SKM-1 (cell line): Measurements from ENCODE around the gene KNSTRN.

Source experiments
- DNase-seq: peaks from one replicate; lab custom pipeline; 2025; ENCODE audit not compliant: unreplicated experiment; lab: John Stamatoyannopoulos, UW

The KNSTRN gene

DNA sequence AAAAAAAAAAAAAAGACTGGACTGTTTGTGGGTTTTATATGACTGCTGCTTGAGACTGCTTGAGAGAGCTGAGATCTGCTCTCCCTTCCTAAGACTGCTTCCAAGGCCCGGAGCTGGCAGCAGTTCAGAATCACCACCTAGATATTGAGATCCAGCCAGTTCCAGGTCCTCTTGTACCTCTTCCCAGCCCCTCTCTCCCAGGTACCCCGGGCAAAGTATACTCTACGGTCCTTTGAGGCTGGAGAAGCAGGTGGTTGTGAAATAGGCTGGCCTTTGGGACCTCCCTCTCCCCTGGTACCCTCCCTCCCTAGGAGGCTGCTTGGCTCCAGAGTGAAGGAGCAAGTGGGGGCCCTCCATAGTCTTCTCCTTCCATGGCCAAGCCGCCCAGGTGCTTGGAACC is 45.7 kb downstream of the KNSTRN start:
- no peak for DNase-seq

DNA sequence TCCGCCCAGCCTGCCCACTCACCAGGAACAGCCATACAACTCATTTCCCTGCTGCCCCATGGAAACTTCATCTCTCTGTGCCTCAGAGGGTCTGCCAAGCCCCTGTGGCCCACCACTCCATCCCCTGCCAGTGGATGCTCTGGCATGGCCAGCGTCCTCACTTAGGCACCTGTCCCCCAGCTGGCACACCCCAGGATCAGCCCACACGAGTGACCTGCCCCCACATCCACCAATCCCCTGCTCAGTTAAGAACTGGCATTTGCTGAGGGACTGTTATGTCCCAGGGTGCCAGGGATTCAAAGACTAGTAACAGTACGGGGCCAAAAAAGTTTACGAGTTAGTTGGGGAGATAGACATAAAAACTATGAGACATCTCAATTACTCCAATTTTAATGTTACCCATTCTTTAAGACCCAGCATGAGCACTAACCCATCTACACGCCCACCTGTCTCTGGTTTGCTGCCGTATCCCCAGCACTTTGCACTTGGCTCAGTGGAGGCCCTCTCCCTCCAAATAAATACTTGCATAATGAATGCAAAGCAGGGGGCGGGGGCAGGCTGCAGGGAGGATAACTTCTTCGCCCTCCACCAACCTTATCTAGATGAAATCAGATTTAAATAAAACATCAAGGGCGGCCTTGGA is 46.7 kb downstream of the KNSTRN start:
- no peak for DNase-seq

DNA sequence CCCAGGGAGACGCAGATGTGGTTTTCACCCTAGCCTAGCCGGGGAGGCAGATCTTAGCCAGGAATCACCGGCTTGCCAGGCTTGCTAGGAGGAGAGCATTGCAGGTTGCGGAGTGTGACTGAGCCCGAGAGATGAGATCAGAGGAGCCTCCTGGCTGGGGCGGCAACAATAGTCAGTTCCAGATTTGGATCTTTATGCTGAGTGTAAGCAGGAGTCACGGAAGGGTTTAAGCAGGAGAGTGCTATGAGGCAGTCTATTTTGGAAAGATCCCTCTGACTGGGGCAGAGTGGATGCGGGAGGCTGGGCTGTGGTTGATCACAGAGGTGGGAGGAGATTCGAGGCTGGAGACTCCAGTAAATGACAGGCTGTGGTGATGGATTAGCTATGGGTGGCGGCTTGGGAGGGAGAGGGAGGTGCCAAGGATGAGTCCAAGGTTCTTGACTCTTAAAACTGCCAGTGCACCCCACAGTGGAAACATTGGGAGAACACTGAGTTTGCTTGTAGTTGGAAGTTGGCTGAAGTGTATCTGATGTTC is 47.8 kb downstream of the KNSTRN start:
- no peak for DNase-seq

DNA sequence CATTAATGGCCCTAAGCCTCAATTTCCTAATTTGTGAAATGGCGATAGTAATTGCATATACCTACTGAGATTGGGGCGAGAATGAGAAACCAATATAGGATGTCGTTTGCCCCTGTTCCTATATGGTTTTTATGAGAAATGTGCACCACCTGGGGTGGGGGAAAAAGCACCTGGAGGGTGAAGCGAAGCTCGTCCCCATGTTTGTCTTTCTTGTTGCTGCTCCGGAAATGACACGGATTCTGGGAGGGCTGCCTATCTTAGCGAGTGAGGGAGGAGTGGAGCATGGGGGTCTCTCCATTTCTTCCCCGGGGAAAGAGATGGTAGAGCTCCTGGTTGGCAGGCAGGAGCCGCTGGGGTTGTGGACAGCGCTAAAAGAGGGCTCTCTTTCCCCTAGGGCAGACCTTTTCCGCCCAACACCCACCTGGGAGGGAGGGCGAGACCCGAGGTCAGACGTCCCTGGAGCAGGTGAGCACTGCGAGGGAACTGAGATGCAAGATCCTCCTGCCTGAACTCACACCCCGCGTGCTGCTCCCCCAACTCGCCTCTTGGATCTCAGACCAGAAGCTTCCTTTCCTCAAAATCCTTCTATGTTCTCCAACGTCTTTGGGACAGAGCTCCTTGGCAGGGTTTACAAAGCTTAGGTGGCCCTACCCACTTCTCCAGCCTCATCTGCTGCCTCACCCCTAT is 52.6 kb downstream of the KNSTRN start:
- no peak for DNase-seq

DNA sequence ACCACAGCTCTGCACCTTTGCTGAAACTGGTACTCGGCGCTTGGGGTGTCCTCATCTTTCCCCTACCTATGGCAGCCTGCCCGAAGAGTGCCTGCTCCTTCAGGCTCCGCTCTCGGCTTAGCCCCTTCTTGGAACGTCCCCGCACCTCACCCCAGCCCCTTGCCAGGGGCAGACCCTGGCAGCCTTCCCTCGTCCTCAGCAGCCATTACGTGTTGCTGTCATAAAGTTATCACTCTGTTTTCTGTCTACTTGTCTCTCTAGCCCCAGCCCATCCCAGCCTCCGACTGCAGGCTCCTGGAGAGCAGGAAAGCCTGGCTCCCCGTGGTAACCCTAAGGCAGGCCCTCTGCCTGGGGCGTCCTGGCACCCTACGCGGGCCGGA is 53.2 kb downstream of the KNSTRN start:
- no peak for DNase-seq

DNA sequence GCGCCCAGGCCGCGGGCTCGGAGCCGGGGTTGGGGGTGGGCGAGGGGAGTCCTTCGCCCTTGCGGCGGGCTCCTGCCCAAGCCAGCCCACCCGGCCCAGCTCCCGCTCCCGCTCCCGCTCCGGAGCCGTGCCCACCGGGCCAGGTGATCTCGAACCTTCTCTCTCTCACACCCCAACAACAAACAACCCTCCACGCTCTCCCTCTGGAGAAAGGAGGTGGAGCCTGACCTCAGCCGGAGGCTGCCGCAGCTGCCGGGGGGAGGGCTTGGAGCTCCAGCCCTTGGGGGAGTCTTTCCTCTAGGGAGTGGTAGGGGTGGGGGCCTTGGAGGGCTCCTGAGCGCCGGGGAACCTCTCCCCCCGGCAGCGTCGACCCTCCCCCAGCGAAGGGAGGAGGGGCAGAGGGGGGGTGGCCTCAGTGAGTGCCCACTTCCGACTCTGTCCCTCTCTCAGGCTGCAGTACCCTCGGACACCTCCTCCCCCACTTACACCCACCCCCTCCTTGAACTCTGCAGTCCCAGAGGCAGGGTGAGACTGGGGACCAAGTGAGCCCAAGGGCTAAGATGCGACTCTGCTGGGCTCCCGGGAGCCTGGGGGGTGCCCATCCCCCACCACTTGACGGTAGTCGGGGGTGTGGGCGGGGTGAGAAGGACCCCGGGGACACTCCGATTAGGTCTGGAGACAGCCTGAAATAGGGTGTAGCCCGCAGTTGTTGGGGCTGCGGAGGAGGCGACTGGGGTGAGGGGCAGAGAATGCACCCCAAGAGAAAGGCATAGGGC is 53.8 kb downstream of the KNSTRN start:
- no peak for DNase-seq

DNA sequence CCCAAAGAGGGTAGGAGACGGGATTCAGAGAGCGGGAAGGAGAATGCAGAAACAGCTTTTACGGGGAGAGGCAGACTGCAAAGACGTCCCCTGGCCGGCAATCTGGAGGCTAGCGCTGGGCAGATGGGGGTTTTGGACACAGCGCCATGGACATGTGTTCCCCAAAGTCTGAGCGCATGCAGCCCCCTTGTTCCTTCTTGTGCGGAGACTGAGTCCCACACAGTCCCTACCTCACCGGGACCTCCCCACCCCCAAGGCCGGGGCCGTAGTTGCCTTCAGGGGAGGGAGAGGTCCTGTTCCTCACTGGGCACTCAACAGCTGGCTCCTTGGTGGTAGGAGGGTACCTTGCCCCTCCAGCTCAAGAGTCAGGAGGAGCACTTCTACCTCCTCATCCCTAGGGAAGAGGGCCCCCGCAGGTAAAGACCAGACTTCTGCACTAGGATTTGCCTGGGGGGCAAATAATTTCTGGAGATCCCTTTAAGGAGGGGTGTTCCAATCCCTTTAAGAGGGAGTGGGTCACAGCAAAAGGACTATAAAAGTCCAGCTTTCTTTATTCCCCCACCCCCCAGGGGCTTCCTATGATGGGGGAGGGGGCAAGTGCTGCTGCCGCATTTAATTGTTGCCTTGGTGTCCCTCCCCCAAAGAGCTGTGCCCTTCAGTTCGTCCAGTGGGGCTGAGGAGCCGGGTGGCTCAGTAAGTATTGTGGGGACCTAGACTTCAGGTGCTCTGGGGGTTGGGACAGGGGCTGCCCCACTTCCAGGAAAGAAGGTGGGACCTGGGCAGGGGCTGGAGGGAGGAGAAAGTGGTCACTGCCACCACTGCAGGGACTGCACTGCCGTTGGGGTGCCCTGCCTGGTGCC is 54.6 kb downstream of the KNSTRN start:
- DNase-seq: no peak

DNA sequence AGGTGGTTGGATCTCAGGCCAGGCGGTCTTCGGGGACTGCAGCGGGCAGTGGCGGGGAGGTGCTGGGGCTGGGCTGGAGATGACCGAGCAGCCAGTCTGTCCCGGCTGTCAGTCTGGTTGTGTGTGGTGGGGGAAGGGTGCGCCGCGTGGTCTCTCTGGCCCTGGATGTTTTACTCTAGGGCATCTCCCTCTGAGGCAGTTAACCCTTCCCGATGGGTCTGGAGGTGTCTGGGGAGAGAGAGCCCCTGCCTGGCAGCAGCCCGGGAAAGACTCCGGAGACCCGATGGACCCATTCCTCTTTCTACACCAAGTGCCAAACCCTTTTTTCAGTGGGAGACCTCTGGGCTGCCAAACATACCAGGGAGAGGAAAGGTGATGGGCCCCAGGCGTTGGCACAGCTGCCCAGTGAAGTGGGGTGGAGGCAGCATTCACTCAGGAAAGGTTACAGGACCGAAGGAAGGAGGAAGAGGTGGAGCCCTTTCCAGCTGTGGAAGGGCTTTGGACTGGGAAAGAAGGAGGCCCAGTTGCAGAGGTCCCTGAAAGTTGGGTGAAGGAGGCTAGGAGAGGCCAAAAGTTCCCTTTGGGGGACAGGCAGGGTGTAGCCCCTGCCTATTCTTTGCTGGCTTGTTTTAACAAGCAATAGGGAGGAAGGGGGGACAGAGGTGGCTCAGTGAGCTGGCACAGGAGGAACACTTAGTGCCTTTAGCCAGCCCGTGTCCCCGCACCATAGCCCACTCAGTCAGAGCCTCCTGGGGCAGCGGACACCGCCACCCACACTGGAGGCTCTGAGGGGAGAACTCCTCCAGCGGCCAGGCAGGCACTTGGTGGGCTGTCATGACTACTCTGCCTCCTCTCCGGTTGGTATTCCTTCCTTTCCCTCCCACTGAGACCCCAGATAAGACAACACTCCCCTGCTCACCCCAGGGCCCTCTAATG is 55.5 kb downstream of the KNSTRN start:
- DNase-seq: no peak

DNA sequence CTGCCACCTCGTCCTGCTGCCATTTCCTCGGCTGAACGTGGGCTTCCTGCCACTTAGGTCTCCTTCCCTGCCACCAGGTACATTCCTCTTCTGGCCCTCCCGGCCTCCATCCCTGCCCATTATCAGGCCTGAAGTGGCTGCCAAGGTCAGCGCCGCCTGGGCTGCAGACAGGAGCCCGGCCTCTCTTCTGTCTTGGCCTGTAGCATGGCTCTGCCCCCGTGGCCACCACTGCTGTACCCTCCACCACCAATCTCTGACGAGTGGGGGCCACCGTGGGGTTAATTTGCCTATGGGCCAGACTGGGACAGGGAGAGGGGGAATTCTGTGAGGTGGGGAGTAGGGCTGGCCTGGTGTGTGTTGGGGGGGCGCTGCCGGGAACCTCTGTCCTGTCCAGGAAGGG is 56.2 kb downstream of the KNSTRN start:
- DNase-seq: no peak

DNA sequence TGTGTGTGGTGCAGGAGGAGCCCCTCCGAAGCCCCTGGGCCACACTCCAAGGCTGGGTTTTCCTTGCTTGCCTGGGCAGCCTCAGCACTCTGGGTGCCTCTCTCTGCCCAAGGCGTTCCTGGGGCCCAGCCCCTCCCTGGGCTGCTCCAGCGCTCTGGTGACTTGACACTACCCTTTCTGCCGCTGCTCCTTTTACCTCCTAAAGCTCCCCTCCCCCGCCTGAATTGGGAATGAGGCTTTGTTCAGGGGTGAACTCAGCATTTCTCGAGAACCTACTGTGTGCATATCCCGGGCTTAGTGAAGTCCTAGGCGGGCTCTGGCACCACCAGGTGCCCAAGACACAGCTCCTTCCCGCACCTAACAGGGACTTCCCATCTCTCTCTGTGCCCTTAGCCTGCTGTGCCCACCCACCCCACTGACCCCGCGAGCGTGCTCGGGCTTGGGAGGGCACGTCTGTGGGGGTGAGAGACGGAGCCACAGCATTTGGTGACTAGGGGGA is 57.0 kb downstream of the KNSTRN start:
- no peak for DNase-seq

DNA sequence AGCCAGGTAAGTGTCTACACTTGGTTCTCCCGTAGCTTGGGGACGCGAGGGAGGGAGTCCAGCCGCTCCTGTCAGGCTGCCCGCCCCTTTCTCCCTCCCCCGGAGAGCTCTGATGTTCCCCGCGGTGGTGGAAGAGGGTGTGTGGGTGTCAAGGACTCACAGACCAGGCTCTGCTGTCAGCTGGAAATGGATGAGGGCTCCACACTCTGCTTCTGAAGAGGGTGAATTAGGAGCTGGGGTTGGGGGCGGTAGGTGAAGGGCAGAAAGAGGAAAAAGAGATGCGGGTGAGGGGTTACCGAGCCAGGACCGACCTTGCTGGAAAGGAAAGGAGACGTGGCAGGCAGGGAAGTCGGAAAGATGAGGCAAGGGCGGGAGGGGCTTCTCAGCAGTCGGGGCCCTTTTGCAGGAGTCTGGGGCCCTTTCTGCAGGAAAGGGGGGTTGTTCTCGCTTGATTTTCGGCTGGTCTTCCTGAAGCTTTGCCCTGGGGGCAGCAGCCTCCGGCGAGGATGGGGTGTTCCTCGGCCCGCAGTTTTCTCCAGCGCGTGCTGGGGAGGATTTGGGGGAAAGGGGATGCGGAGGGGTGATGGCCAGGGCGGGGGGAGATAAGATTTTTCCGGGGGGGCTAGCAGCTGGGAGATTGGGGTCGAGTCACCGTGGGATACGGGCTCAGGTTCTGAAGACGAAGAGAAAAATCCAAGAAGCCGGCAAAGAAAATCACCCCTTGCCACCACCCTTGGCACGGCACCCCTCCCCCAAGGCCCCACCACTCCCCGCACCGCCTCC is 57.6 kb downstream of the KNSTRN start:
- DNase-seq: peak; percentile 33

DNA sequence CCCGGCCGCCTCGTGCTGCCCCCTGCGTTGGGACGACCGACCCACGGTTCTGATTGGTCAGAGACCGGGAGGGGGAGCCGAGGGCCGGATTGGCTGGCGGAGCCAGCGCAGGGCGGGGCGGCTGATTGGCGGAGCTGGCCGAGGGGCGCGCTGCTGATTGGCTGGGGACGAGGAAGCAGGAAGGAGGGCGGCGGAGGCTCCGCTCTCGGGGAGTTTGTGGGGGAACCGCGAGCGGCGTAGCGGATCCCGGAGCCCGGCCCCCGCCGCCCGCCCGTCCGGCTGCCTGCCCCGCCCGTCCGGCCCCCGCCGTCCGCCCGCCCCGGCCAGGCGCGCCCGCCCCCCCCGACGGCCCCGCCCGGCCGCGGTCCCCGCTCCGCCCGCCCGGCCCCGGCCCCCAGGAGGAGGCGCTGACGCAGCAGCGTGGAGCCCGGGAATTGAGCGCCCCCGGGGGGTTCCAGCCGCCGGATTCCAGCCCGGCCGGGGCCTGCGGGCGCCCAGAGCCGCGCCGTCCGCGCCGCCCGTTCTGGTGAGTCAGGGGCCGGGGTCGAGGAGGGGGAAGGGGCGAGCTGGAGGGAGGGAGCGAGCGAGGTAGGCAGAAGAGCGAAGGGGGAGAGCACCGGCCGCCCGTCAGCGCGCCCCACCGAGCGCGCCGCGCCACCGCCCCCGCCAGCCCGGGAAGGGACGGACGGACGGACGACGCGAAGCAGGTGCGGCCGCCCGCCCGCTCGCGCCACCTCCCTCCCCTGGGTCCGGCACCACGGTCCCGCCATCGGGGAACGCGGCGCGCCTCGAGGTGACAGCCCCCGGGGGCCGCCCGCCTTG is 58.4 kb downstream of the KNSTRN start, which contains the start of gene BAHD1:
Gene BAHD1 (plus strand): TSS at position 211 of the 822 bp plus-strand sequence. CDS start 17,512 bp downstream, outside the sequence.
- peak; percentile 93 for DNase-seq

DNA sequence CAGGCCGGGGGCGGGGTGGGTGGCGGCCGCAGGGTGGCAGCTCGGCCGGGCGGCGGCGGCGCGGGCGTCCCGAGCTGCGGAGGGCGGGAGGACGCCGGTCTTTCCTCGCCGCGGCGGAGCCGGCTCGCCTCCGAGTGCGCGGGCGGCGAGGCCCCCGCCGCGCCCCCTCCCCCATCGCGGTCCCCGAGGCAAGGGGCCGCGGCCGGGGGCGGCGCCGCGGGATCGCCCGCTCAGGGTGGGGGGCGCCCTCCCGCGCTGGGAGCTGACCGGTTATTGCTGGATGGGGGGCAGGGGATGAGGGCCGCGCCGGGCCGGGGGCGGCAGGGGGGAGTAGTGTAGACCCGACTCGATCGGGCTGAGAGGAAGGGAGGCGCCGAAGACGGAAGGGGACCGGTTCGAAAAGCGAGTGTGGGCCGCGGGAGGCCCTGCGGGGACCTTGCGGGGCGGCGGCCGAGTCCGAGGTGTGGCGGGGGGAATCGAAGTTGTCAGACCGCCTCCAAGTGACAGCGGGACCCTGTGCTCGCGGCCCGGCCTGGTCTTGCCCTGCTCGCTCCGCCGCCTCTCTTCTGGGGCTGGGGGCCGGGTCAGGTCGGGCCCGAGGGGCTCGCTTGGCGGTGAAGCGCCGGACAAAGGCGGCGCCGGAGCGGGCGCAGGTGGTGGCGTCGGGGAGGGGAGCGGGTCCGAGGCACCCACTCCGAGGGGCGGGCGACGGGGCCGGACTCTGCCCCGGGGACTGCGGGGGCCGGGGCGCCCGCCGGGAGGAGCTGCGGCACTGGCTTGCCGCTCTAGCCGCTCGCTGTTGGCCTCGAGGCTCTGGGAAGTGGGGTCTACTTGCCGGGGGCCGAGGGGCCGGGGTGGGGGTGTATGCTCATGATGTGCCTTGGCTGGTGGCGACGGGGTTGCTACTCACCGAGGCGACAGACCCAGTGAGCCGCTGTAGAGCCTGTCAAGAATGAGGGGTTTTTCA is 59.3 kb downstream of the KNSTRN start:
- DNase-seq: no peak

DNA sequence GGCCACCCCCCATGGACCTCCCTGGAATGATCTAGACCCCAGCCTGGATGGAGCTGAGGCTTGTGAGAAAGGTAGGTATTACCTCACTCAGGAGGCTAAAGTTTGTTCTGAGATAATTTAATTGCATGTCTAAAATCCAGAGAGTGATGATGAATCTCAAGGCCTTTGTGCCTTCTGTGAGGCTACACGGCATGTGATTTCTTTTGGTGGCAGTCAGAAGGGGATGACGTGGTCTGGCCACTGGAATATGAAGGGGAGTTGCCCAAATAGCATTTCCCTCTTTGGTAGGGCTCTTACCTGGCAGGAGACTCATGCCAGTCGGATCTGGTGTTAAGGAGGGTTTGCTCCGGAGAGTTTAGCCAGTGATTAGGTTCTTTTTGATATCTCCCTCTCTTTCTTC is 60.7 kb downstream of the KNSTRN start:
- DNase-seq: no peak

DNA sequence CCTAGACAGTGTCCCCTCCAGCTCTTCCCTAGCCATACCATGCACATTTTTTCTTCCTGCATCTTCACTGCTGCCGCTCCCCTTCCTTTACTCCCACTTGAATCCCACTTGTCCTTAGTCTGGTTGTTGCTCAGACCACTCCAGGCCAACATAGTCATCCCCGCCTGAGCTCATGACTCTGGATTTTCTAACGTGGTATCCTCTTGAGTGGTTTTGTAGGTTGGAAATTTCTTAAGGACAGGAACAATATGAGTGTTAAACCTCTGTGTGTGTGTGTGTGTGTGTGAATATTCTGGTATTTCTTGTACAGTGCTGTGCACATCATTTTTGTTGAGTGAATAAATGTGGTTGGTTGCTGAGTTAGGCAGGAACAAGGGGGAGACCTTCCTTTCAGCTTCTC is 61.3 kb downstream of the KNSTRN start:
- no peak for DNase-seq
